Measurements from ENCODE around the gene C1GALT1C1. TPM values are rescaled to one million over a fixed set of nuclear protein-coding genes. Genes with fewer than 3 reads are reported as not detected.

C1GALT1C1 gene
- total RNA-seq (13.7 and 17.7 TPM in 2 replicates), polyA plus RNA-seq (24.4 and 33.2 TPM in 2 replicates)

GRCh38 chrX:120629667-120630537, at the start of gene C1GALT1C1:
C1GALT1C1 (minus strand) TSS chrX:120630054; CDS start chrX:120627166, 2,888 bp downstream.
- no peak for TF ChIP-seq CTCF (IDR thresholded peaks at IDR 0.05; ENCODE audit: low read depth, low read length)
- Histone ChIP-seq H3K9me3 (ENCODE audit: low read depth) (no peaks in the 10 kb centered on the region), H3K36me3 (no peaks in the 10 kb centered on the region), H3K4me3 (peak within 1 kb of the TSS; percentile 28), H3K4me1 (ENCODE audit: low read depth) (no peaks in the 10 kb centered on the region), H3K27me3 (no peaks in the 10 kb centered on the region), H3K27ac (peak within 1 kb of the TSS; percentile 75)
- peak; percentile 92 to 96 for DNase-seq (ENCODE audit: low read depth in 1 of 2, low spot score in 1 of 2)

- no peaks in the 10 kb centered on the region for H3K36me3 ChIP-seq
These were observed 47.3 kb upstream of the C1GALT1C1 start for GRCh38 chrX:120677004-120677652.

GRCh38 chrX:120672841-120673530, 43.1 kb upstream of the C1GALT1C1 start:
- DNase-seq (ENCODE audit: low read depth in 1 of 2, low spot score in 1 of 2), result peak in 1 of 2 donors; percentile 32
- H3K4me3 ChIP-seq, result no peak overlapping the region
- no peaks in the 10 kb centered on the region for H3K36me3 ChIP-seq
- H3K27ac ChIP-seq, result no peak overlapping the region
- H3K4me1 ChIP-seq (ENCODE audit: low read depth), result no peaks in the 10 kb centered on the region
- no peaks in the 10 kb centered on the region for H3K27me3 ChIP-seq
- no peaks in the 10 kb centered on the region for H3K9me3 ChIP-seq (ENCODE audit: low read depth)
- no peak for TF ChIP-seq CTCF (IDR thresholded peaks at IDR 0.05; ENCODE audit: low read depth, low read length)

More at GRCh38 chrX:120677004-120677652, 47.3 kb upstream of the C1GALT1C1 start:
- no peaks in the 10 kb centered on the region for H3K27me3 ChIP-seq
- no peaks in the 10 kb centered on the region for H3K4me1 ChIP-seq (ENCODE audit: low read depth)
- no peaks in the 10 kb centered on the region for H3K9me3 ChIP-seq (ENCODE audit: low read depth)
- H3K27ac ChIP-seq, result no peak overlapping the region
- H3K4me3 ChIP-seq, result no peak overlapping the region
- no peak for TF ChIP-seq CTCF (IDR thresholded peaks at IDR 0.05; ENCODE audit: low read depth, low read length)
- no peak for DNase-seq (ENCODE audit: low read depth in 1 of 2, low spot score in 1 of 2)

GRCh38 chrX:120672389-120672788, 42.5 kb upstream of the C1GALT1C1 start:
- Histone ChIP-seq H3K27ac (no peak overlapping the region), H3K36me3 (no peaks in the 10 kb centered on the region), H3K27me3 (no peaks in the 10 kb centered on the region), H3K9me3 (ENCODE audit: low read depth) (no peaks in the 10 kb centered on the region), H3K4me3 (no peak overlapping the region), H3K4me1 (ENCODE audit: low read depth) (no peaks in the 10 kb centered on the region)
- TF ChIP-seq CTCF (IDR thresholded peaks at IDR 0.05; ENCODE audit: low read depth, low read length), result no peak
- DNase-seq (ENCODE audit: low read depth in 1 of 2, low spot score in 1 of 2), result peak in 1 of 2 donors; percentile 91

- H3K27ac ChIP-seq, result no peak overlapping the region
- no peaks in the 10 kb centered on the region for H3K36me3 ChIP-seq
- H3K4me1 ChIP-seq (ENCODE audit: low read depth), result no peaks in the 10 kb centered on the region
- no peaks in the 10 kb centered on the region for H3K27me3 ChIP-seq
- TF ChIP-seq CTCF (IDR thresholded peaks at IDR 0.05; ENCODE audit: low read depth, low read length), result no peak
- H3K9me3 ChIP-seq (ENCODE audit: low read depth), result no peaks in the 10 kb centered on the region
- H3K4me3 ChIP-seq, result no peak overlapping the region
- peak in 1 of 2 donors; percentile 48 for DNase-seq (ENCODE audit: low read depth in 1 of 2, low spot score in 1 of 2)
These were observed 42.1 kb upstream of the C1GALT1C1 start for GRCh38 chrX:120671963-120672362.
